ENCODE measurements around the gene MRPL53.

Gene MRPL53

GRCh38 chr2:74472086-74472944 is at the start of gene MRPL53:
Gene MRPL53 (minus strand): TSS chr2:74472680. CDS start chr2:74472660, 20 bp downstream.
- peak; percentile 95 for DNase-seq (ENCODE audit: low spot score)

DNA sequence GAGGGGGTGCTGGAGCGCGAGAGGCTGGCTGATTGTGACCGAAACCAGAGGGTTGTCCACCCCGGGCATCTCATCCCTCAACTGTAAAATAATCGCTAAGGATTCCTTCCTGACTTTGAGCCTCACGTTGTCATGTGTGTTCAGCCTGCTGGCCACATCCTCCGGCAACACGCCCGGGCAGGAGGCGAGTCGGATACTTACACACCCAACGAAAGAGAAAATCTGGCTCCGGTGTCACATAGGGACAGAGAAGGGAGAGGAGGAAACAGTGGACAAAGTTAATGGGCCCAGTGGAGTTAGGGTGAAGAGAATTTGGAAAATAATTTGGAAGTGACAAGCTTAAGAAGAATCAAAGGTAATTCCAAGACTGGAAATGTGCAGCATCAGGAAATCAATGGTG is 44.2 kb upstream of the MRPL53 start:
- DNase-seq (ENCODE audit: low spot score) = no peak

GRCh38 chr2:74515981-74516633 is 43.6 kb upstream of the MRPL53 start:
- peak; percentile 76 for DNase-seq (ENCODE audit: low spot score)

GRCh38 chr2:74515271-74515980 is 42.9 kb upstream of the MRPL53 start:
- no peak for DNase-seq (ENCODE audit: low spot score)

- DNase-seq (ENCODE audit: low spot score) = no peak
These were observed 42.1 kb upstream of the MRPL53 start, which contains the start of gene TLX2 for GRCh38 chr2:74514368-74515270. Gene TLX2 (plus strand): TSS chr2:74514450. CDS start chr2:74514807, 357 bp downstream.

DNA sequence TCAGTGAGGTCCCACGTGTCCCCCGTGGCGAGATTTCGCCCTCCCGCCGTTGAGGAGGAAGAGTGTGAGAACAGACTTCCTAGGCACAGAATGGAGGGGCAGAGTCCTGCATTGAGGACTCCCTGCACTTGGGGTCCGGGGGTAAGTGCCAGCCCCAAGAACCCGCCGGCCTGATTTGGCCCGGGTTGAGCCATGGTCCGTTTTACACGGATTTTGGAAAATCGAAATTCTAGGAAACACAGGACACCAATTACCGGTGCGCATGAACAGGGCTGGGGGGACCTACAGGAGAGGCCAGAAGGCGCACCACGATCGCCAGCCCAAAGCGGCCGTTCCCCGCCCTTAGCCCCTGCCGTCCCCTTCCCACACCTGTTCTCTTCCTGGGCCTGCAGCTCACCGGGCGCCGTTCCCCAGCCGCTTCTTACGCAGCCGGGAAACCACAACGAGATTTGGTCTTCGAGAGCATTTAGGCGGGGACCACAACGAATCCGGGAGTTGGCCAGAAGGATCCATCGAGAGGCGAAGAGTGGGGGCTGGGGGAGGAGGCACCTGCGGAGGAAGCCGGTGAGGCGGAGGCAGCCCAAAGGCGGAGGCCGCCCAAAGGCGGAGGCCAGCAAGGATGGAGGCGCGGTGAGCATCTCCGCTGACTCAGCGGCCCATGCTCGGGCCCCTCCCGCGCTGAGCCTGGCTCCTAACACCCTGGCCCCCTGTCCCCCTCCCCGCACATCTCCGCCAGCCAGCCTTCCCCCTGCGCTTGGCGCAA is 41.3 kb upstream of the MRPL53 start:
- DNase-seq (ENCODE audit: low spot score) = no peak

DNA sequence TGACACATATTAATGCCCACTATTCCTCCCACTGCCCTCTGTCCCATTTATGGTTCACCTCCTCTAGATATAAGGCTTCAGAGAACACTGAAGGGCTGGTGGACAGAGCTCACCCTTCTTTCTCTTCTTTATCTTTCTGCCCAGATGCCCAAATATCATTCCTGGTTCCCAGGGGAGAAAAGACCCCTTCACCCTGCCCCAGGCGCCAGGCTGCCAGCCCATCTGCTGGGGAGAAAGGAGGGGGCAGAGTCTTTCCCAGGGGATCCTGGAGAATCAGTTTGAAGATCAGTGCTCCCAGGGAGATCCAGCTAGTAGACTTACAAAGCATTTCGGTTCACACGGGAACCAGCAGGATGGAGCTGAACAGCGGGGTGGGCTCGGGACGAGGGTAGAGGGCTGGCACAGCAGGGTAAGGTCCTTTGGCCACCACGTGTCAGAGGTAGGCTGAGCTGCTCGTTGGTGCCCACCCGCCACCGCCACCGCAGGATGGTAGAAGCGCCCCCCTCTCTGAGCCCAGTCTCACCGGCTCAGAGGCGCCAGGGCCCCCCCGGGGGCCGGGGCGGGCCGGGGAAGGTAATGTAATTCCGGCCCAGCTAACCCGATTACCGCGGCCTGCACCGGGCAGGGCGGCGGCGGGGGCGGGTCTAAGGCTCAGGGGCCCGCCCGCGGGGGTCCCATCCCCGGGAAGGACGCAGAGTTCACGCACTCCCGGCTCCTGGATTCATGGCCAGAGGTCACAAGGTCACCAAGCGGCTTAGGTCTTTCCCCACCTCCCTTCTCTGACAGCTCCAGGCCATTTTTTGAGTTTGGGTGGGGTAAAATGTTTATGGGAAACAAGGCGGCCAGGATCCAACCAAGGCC is 40.5 kb upstream of the MRPL53 start:
- no peak for DNase-seq (ENCODE audit: low spot score)

- DNase-seq (ENCODE audit: low spot score) = no peak
These were observed 38.9 kb upstream of the MRPL53 start for GRCh38 chr2:74511104-74511989.

GRCh38 chr2:74510272-74510671 is 37.8 kb upstream of the MRPL53 start:
- DNase-seq (ENCODE audit: low spot score) = no peak

- no peak for DNase-seq (ENCODE audit: low spot score)
These were observed 35.5 kb upstream of the MRPL53 start for GRCh38 chr2:74507926-74508520.

DNA sequence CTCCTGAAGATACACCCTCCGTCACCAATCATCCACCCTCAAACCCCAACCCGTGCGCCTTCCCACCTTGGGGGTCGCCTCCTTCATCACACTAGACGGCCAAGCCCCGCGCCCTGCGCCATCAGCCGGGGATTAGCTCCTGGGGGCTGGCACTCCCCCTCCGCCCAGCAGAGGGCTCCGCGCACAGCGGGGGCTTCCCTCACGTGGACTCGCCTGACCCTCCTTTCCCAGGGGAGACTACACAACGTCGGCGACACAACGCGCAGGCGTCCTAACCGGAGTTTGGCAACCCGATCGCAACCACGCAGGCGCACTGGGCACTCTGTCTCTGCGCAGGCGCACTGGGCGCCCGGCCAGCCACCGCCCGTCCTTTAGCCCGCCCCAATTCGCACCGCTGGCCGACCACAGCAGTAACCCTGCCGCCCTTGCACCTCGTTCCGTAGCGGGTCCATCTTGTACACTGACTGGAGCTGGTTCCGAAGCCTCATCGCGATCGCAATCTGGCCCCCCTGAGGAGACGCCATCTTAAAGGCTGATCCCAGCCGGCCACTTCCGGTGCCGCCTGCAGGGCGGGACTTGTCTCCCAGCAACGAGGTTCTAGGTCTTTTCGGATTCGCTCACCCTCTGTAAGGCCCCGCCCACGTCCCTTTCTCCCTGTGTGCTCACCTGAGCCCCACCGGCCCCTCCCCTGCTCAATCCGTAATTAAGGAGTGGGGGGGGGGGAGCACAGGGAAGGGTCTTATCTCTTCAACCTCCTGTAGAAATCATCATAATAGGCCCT is 34.9 kb upstream of the MRPL53 start, which contains the start of gene PCGF1:
TSS of gene PCGF1 (minus strand) at position 551 of the 781 bp plus-strand sequence. CDS start at position 524, 27 bp downstream.
- DNase-seq (ENCODE audit: low spot score) = peak; percentile 99

DNA sequence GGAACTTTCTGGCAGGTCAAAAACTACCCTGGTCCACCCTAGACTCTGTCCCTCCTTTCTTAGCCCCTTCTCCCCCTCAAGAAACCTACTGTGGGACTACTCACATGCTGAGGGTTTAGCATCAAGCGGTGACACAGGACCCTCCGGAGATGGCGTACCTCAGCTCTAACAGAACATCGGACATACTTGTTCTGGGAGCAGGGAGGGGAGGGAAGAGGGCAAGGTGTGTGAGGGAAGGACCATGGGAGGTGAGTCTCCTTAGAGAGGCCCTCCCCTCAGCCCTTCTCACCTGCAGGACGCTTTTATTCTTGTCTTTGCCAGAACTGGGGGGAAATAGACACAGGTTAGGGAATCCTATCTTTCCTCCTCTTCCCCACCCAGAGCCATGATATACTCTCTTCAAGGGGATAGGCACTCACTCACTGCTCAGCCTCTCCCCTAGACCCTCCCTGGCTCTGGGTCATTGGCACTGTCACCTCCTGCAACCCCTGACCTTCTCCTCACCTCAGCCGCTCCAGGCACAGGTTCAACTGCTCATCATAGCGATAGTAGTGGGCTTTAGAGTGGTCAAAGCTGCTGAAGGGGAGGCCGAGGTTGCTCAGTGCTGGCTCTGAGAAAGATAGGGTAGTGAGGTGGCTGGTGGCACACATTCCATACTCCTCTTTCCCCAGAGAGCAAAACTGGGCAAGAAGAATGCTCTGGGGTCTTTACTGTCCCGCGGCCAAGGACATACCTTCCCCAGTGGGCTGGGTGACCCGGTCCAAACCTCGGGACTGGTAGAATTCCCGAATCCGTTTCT is 33.2 kb upstream of the MRPL53 start:
- no peak for DNase-seq (ENCODE audit: low spot score)

DNA sequence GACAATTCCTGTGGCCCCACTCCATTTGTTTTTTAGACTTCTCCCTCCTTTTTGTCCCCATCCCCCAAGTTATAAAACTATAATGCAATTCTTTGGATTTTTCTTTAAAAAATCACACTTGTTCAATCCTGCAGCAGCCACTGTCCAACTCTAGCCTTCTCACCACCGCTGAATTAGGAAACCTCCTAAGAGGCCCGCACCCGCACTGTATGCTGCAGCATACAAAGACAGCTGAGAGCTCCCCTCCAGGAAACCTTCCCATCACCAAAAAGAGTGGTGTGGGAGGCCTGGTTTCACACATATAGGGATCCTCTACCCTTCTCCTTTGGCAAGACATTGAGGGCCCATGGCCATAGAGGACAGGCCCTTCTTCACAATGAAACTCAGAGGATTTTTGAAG is 32.1 kb upstream of the MRPL53 start:
- DNase-seq (ENCODE audit: low spot score) = no peak

GRCh38 chr2:74503506-74504475 is 31.3 kb upstream of the MRPL53 start:
- no peak for DNase-seq (ENCODE audit: low spot score)

DNA sequence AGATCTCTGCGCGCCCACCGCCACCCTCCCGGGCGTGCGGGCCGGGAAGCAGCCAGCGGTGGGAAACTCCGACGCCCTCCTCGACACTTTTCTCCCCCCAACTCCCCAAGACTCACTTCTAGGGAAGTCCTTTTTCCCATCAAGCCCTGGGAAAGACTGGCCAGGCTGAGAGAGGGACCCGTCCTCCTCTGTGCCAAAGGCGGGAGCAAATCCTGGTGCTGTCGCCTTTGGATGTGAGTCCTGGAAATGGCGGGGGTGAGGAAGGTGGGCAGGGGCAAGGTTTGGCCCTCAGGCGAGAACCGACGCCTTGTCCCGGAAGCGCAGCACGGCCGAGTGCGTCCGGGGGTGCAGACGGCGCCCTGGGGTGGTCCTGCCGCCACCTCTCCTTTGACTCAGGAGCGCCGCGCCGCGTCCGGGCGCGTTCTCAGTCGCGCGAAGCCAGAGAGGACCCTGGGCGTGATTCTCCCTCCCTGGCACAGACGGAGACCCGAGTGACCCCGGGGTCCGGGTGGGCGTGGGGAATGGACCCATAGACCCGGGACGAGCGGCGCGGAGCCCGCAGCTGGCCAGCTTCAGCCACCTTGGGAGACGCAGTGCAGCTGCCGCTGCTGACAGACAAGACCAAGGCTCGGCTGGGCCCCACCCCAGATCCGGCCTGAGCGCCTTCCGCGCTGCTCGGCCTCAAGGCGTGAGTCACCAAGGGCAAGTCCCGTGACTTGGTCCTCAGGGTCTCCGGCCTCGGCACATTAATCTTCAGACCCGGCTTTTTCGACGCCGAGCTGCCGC is 30.4 kb upstream of the MRPL53 start:
- DNase-seq (ENCODE audit: low spot score) = peak; percentile 67
